Neural crest cell (in vitro differentiated cells): ENCODE measurements around the gene B4GALT3. TPM values are rescaled to one million over a fixed set of nuclear protein-coding genes. Genes with fewer than 3 reads are reported as not detected.

Experiments used
- DNase-seq: peaks from one replicate; pipeline ENCODE4 v3.0.0; 2021; ENCODE audit warnings: low read depth, mixed read lengths, low spot score
- H3K27ac Mint-ChIP-seq: one replicate; pipeline ENCODE4 v1.8.0; 2021; ENCODE audit warnings: mild to moderate bottlenecking, mixed read lengths; ENCODE audit not compliant: unreplicated experiment
- H3K27me3 Mint-ChIP-seq: 2 replicates; pipeline ENCODE4 v1.8.0; 2021; ENCODE audit warnings: low read depth, mild to moderate bottlenecking, mixed read lengths
- H3K36me3 Mint-ChIP-seq: 2 replicates; pipeline ENCODE4 v1.8.0; 2021; ENCODE audit warnings: low read depth, mild to moderate bottlenecking, mixed read lengths
- H3K4me1 Mint-ChIP-seq: 2 replicates; pipeline ENCODE4 v1.8.0; 2021; ENCODE audit warnings: mixed read lengths
- H3K4me3 Mint-ChIP-seq: one replicate; pipeline ENCODE4 v1.8.0; 2021; ENCODE audit warnings: mild to moderate bottlenecking, mixed read lengths
- H3K9me3 Mint-ChIP-seq: 2 replicates; pipeline ENCODE4 v1.8.0; 2021; ENCODE audit warnings: mixed read lengths
- CTCF ChIP-seq: fragments of 200-600 bp; sonication (generic); conservative IDR thresholded peaks from 2 replicates; pipeline ENCODE4 v1.5.0; 2021; ENCODE audit warnings: antibody characterized with exemption, mild to moderate bottlenecking
- total RNA-seq: library from RNA; stranded (reverse); gene quantifications from 2 replicates; pipeline ENCODE4 v1.2.1, GENCODE V29; 2021

The B4GALT3 gene
- total RNA-seq, 1 donor from 2014 or later, result 50.6 TPM

GRCh38 chr1:161209790-161210409, 32.6 kb upstream of the B4GALT3 start:
- peak; percentile 88 for TF ChIP-seq CTCF
- peaks cover 18% of the 10 kb centered on the region for H3K4me1 Mint-ChIP-seq
- no peaks in the 10 kb centered on the region for H3K9me3 Mint-ChIP-seq
- H3K36me3 Mint-ChIP-seq, result peaks cover 30% of the 10 kb centered on the region
- no peaks in the 10 kb centered on the region for H3K27me3 Mint-ChIP-seq
- no peak overlapping the region for H3K27ac Mint-ChIP-seq
- peak; percentile 73 for DNase-seq
- no peak overlapping the region for H3K4me3 Mint-ChIP-seq

GRCh38 chr1:161207173-161207572, 29.9 kb upstream of the B4GALT3 start:
- no peaks in the 10 kb centered on the region for H3K9me3 Mint-ChIP-seq
- no peak for TF ChIP-seq CTCF
- peaks cover 28% of the 10 kb centered on the region for H3K4me1 Mint-ChIP-seq
- no peak overlapping the region for H3K27ac Mint-ChIP-seq
- H3K4me3 Mint-ChIP-seq, result no peak overlapping the region
- DNase-seq, result no peak
- no peaks in the 10 kb centered on the region for H3K27me3 Mint-ChIP-seq
- peaks cover 22% of the 10 kb centered on the region for H3K36me3 Mint-ChIP-seq

GRCh38 chr1:161206411-161207140, 29.3 kb upstream of the B4GALT3 start:
- no peak for DNase-seq
- H3K4me3 Mint-ChIP-seq, result peak overlapping the region; percentile 21
- no peak for TF ChIP-seq CTCF
- no peaks in the 10 kb centered on the region for H3K9me3 Mint-ChIP-seq
- H3K36me3 Mint-ChIP-seq, result peaks cover 21% of the 10 kb centered on the region
- peaks cover 34% of the 10 kb centered on the region for H3K4me1 Mint-ChIP-seq
- no peaks in the 10 kb centered on the region for H3K27me3 Mint-ChIP-seq
- no peak overlapping the region for H3K27ac Mint-ChIP-seq

GRCh38 chr1:161201836-161202712, 24.8 kb upstream of the B4GALT3 start, which contains the start of gene NDUFS2:
Gene NDUFS2 (plus strand): TSS chr1:161202367. CDS start chr1:161202386, 19 bp downstream.
- Mint-ChIP-seq H3K36me3 (peaks cover 12% of the 10 kb centered on the region), H3K27me3 (no peaks in the 10 kb centered on the region), H3K9me3 (no peaks in the 10 kb centered on the region), H3K4me1 (peaks cover 66% of the 10 kb centered on the region), H3K27ac (peak within 1 kb of the TSS; percentile 98), H3K4me3 (peak within 1 kb of the TSS; percentile 96)
- peak; percentile 40 for TF ChIP-seq CTCF
- peak; percentile 87 for DNase-seq

- peak; percentile 48 for DNase-seq
- Mint-ChIP-seq H3K4me3 (peak overlapping the region; percentile 96), H3K27me3 (no peaks in the 10 kb centered on the region), H3K4me1 (peaks cover 71% of the 10 kb centered on the region), H3K9me3 (no peaks in the 10 kb centered on the region), H3K27ac (peak overlapping the region; percentile 96), H3K36me3 (peaks cover 12% of the 10 kb centered on the region)
- no peak for TF ChIP-seq CTCF
Measured at GRCh38 chr1:161200992-161201835, 23.9 kb upstream of the B4GALT3 start.
